CD4-positive, CD25-positive, alpha-beta regulatory T cell (primary cell): ENCODE results near the gene RNF213. TPM values are rescaled to one million over a fixed set of nuclear protein-coding genes. Genes with fewer than 3 reads are reported as not detected.

ENCODE experiments used
- ATAC-seq, 2 donors: fragments of 150-1000 bp; cut with Tn5 transposase; one replicate each; pipeline ENCODE4 v1.10.0; 2021; ENCODE audit warnings: low read depth in 2 of 2, moderate number of reproducible peaks in 2 of 2, moderate library complexity in 1 of 2
- DNase-seq, 3 donors: peaks; one replicate each; pipeline versions ENCODE4 v3.0.0 to v3.0.0-alpha.2; 2012 to 2022; ENCODE audit warnings: mixed read lengths in 1 of 3
- H3K27ac ChIP-seq: one replicate; pipeline ENCODE4 v1.7.0; 2013; ENCODE audit warnings: mild to moderate bottlenecking, low read length; ENCODE audit not compliant: insufficient read depth, poor library complexity, severe bottlenecking
- H3K27me3 ChIP-seq: one replicate; pipeline ENCODE4 v1.7.0; 2013; ENCODE audit warnings: low read length; ENCODE audit not compliant: control insufficient read depth, insufficient read depth
- H3K36me3 ChIP-seq: one replicate; pipeline ENCODE4 v1.7.0; 2013; ENCODE audit warnings: mild to moderate bottlenecking, low read length, moderate library complexity; ENCODE audit not compliant: control insufficient read depth, insufficient read depth
- H3K4me1 ChIP-seq: 2 replicates; pipeline ENCODE4 v1.7.0; 2013; ENCODE audit warnings: mild to moderate bottlenecking, low read length; ENCODE audit not compliant: insufficient read depth, control insufficient read depth, poor library complexity, severe bottlenecking
- H3K4me3 ChIP-seq: one replicate; pipeline ENCODE4 v1.7.0; 2013; ENCODE audit warnings: low read depth, mild to moderate bottlenecking, low read length, moderate library complexity
- H3K9me3 ChIP-seq, 2 experiments: 1 replicate in 1 of 2; 2 replicates in 1 of 2; pipeline ENCODE4 v1.7.0; 2013; ENCODE audit warnings: low read length in 2 of 2, mild to moderate bottlenecking in 1 of 2, moderate library complexity in 1 of 2; ENCODE audit not compliant: control insufficient read depth in 2 of 2
- H3K27ac Mint-ChIP-seq, 3 donors: one replicate each; pipeline ENCODE4 v1.8.0; 2020 to 2022; ENCODE audit warnings: mild to moderate bottlenecking in 3 of 3, mixed read lengths in 3 of 3, moderate library complexity in 2 of 3
- H3K27me3 Mint-ChIP-seq: one replicate; pipeline ENCODE4 v1.8.0; 2022; ENCODE audit warnings: mild to moderate bottlenecking, mixed read lengths
- H3K36me3 Mint-ChIP-seq: one replicate; pipeline ENCODE4 v1.8.0; 2020; ENCODE audit warnings: mixed read lengths
- H3K4me1 Mint-ChIP-seq, 4 donors: one replicate each; pipeline ENCODE4 v1.8.0; 2020 to 2022; ENCODE audit warnings: mixed read lengths in 4 of 4, mild to moderate bottlenecking in 1 of 4
- H3K4me3 Mint-ChIP-seq, 4 donors: one replicate each; pipeline ENCODE4 v1.8.0; 2020 to 2022; ENCODE audit warnings: mild to moderate bottlenecking in 4 of 4, mixed read lengths in 4 of 4, moderate library complexity in 3 of 4
- H3K9me3 Mint-ChIP-seq, 7 donors: one replicate each; pipeline ENCODE4 v1.8.0; 2020 to 2022; ENCODE audit warnings: mixed read lengths in 7 of 7, mild to moderate bottlenecking in 3 of 7, moderate library complexity in 2 of 7
- polyA plus RNA-seq, 4 donors: library from polyadenylated mRNA; unstranded; fragments of 300-500 nt; fragmentation: Illumina TruSeq; gene quantifications; one replicate each; pipeline ENCODE4 v1.2.3, GENCODE V29; 2021
- total RNA-seq: library from RNA; stranded (reverse); gene quantifications from one replicate; pipeline ENCODE4 v1.2.3, GENCODE V29; 2022

The RNF213 gene
- total and polyA plus RNA-seq, 5 donors from 2014 or later = 27.6 to 666 (median 32.4) TPM

GRCh38 chr17:80216473-80217456 is 43.9 kb upstream of the RNF213 start:
- no peaks in the 10 kb centered on the region for H3K9me3 Mint-ChIP-seq
- no peak overlapping the region for H3K27ac ChIP-seq
- H3K36me3 Mint-ChIP-seq = peaks cover 19% of the 10 kb centered on the region
- no peaks in the 10 kb centered on the region for H3K27me3 ChIP-seq
- H3K27ac Mint-ChIP-seq = peak overlapping the region in 2 of 3 donors; percentile 86 to 97
- H3K4me1 ChIP-seq = peaks cover 28% of the 10 kb centered on the region
- H3K4me3 ChIP-seq = no peak overlapping the region
- H3K36me3 ChIP-seq = peaks cover 43% of the 10 kb centered on the region
- H3K4me3 Mint-ChIP-seq = peak overlapping the region; percentile 38 to 92 (median 84)
- ATAC-seq (no peak), DNase-seq (no peak)
- peaks cover 4% of the 10 kb centered on the region for H3K27me3 Mint-ChIP-seq
- H3K4me1 Mint-ChIP-seq = peaks cover 0 to 45% (median 21%) of the 10 kb centered on the region in 4 donors
- no peaks in the 10 kb centered on the region for H3K9me3 ChIP-seq

DNA sequence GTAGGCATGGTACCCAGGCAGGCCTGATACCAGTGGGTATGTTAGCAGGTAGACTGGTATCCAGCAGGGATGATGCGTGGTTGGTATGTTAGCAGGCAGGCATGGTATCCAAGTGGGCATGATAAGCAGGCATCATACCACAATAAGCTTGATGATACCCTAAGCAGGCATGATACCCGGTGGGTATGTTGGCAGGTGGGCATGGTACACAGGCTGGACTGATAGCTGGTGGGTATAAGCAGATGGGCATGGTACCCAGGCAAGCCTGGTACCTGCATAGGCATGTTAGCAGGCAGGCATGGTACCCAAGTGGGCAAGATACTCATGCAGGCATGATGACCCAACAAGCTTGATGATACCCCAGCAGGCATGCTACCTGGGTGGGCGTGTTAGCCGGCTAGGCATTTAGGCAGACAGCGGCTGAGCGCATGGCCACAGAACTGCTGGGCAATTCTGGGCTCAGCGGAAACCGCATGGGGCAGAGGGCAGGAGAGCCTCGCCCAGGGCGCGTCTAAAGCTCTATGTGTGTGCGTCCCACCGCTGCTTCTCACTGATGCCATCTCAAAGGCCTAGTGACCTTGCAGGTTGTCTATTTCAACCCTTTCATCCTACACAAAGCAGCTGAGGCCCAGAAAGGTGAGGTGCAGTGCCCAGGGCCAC is 42.8 kb upstream of the RNF213 start:
- H3K27me3 ChIP-seq = no peaks in the 10 kb centered on the region
- Mint-ChIP-seq H3K9me3 (no peaks in the 10 kb centered on the region), H3K36me3 (peaks cover 16% of the 10 kb centered on the region), H3K4me1 (peaks cover 0 to 53% (median 25%) of the 10 kb centered on the region in 4 donors), H3K27me3 (peaks cover 4% of the 10 kb centered on the region), H3K27ac (peak overlapping the region; percentile 86 to 97 (median 86)), H3K4me3 (peak overlapping the region; percentile 63 to 98 (median 90))
- peaks cover 28% of the 10 kb centered on the region for H3K4me1 ChIP-seq
- H3K36me3 ChIP-seq = peaks cover 37% of the 10 kb centered on the region
- no peak overlapping the region for H3K27ac ChIP-seq
- H3K4me3 ChIP-seq = peak overlapping the region; percentile 79
- ATAC-seq (no peak), DNase-seq (no peak)
- no peaks in the 10 kb centered on the region for H3K9me3 ChIP-seq

DNA sequence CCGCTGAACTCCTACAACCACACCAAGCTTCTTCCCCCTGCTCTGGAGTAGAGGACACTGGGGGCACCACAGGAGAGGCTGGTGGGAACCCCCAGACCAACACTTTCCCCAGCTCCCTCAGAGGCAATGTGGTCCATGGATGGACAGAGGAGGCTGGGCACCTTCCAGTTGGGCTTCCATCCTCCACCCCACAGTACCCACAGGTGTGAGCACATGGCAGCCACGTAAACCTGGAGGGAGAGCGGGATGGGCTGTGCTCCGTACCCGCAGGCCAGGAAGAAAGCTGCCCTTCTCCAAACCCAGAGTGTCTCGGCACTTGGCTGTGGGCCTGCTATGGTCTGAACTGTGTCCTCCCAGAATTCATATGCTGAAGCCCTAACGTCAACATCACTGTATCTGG is 42.3 kb upstream of the RNF213 start:
- peaks cover 0 to 59% (median 27%) of the 10 kb centered on the region in 4 donors for H3K4me1 Mint-ChIP-seq
- H3K27ac ChIP-seq = peak overlapping the region; percentile 87

GRCh38 chr17:80219013-80219762 is 41.5 kb upstream of the RNF213 start:
- no peaks in the 10 kb centered on the region for H3K9me3 Mint-ChIP-seq
- ATAC-seq = peak; percentile 92
- H3K4me1 Mint-ChIP-seq = peaks cover 0 to 67% (median 27%) of the 10 kb centered on the region in 4 donors
- Histone ChIP-seq H3K36me3 (peaks cover 27% of the 10 kb centered on the region), H3K4me1 (peaks cover 28% of the 10 kb centered on the region), H3K27ac (peak overlapping the region; percentile 87), H3K9me3 (no peaks in the 10 kb centered on the region), H3K27me3 (no peaks in the 10 kb centered on the region), H3K4me3 (peak overlapping the region; percentile 79)
- H3K27ac Mint-ChIP-seq = peak overlapping the region; percentile 97 to 98 (median 98)
- peaks cover 4% of the 10 kb centered on the region for H3K27me3 Mint-ChIP-seq
- H3K4me3 Mint-ChIP-seq = peak overlapping the region; percentile 92 to 98 (median 96)
- peaks cover 23% of the 10 kb centered on the region for H3K36me3 Mint-ChIP-seq
- DNase-seq = peak; percentile 81 to 93 (median 92)

More for the DNA sequence above, 42.3 kb upstream of the RNF213 start:
- DNase-seq (no peak), ATAC-seq (no peak)
- peaks cover 28% of the 10 kb centered on the region for H3K4me1 ChIP-seq
- no peaks in the 10 kb centered on the region for H3K27me3 ChIP-seq
- H3K27ac Mint-ChIP-seq = peak overlapping the region; percentile 97 to 98 (median 98)
- no peaks in the 10 kb centered on the region for H3K9me3 ChIP-seq
- H3K4me3 ChIP-seq = peak overlapping the region; percentile 79
- H3K36me3 ChIP-seq = peaks cover 33% of the 10 kb centered on the region
- peaks cover 4% of the 10 kb centered on the region for H3K27me3 Mint-ChIP-seq
- peaks cover 18% of the 10 kb centered on the region for H3K36me3 Mint-ChIP-seq
- H3K9me3 Mint-ChIP-seq = no peaks in the 10 kb centered on the region
- H3K4me3 Mint-ChIP-seq = peak overlapping the region; percentile 92 to 98 (median 96)

- ATAC-seq (peak in 1 of 2 donors; percentile 13), DNase-seq (no peak)
- no peaks in the 10 kb centered on the region for H3K9me3 Mint-ChIP-seq
- peaks cover 0 to 68% (median 27%) of the 10 kb centered on the region in 4 donors for H3K4me1 Mint-ChIP-seq
- peak overlapping the region; percentile 97 to 98 (median 98) for H3K27ac Mint-ChIP-seq
- H3K4me3 ChIP-seq = peak overlapping the region; percentile 79
- H3K4me1 ChIP-seq = peaks cover 28% of the 10 kb centered on the region
- peak overlapping the region; percentile 92 to 98 (median 96) for H3K4me3 Mint-ChIP-seq
- peak overlapping the region; percentile 87 for H3K27ac ChIP-seq
- no peaks in the 10 kb centered on the region for H3K27me3 ChIP-seq
- peaks cover 23% of the 10 kb centered on the region for H3K36me3 Mint-ChIP-seq
- peaks cover 4% of the 10 kb centered on the region for H3K27me3 Mint-ChIP-seq
- peaks cover 21% of the 10 kb centered on the region for H3K36me3 ChIP-seq
- no peaks in the 10 kb centered on the region for H3K9me3 ChIP-seq
Measured at GRCh38 chr17:80219763-80220053, 40.9 kb upstream of the RNF213 start.

DNA sequence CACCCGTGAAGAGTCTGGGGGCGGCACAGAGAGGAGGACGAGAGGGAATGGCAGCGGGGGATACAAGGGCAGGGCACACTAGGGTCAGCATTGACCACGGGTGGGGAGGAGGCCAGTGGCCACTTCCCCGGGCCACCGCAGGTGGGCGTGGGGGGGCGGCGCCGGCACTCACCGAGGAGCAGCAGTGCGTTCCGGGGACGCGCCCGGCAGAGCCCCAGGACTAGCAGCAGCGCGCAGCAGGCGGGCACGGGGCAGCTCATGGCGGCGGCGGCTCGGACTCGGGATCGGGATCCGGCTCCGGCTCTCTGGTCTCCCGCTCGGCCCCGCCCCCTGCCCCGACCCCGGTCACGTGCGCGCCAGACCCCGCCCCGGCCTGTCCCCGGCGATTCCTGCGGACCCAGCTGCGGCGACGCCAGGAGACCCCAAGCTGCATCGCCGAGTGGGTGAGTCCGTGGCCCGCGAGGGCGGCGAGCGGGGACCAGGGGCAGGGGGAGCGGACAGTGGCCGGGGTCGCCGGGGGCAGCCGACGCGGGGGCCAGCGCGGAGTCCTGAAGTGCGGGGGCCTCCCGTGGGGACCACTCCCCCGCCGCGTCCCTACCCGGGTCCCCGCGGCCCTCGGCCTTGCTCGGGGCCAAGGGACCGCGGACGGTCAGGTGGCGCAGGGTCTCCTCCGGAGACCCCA is 40.5 kb upstream of the RNF213 start, which contains the start of the genes SGSH and SLC26A11:
Gene SGSH (minus strand): TSS at position 280 of the 682 bp plus-strand sequence. CDS start 20 bp downstream, at position 260.
Gene SLC26A11 (plus strand): TSS at position 374 of the 682 bp plus-strand sequence. CDS start 1,134 bp downstream, outside the sequence.
- H3K27me3 ChIP-seq = no peaks in the 10 kb centered on the region
- H3K4me3 ChIP-seq = peak within 1 kb of the TSS; percentile 79
- peaks cover 23% of the 10 kb centered on the region for H3K36me3 Mint-ChIP-seq
- peaks cover 20% of the 10 kb centered on the region for H3K36me3 ChIP-seq
- peaks cover 28% of the 10 kb centered on the region for H3K4me1 ChIP-seq
- H3K4me1 Mint-ChIP-seq = peaks cover 0 to 68% (median 27%) of the 10 kb centered on the region in 4 donors
- H3K27ac ChIP-seq = peak within 1 kb of the TSS; percentile 87
- H3K27ac Mint-ChIP-seq = peak within 1 kb of the TSS; percentile 97 to 98 (median 98)
- DNase-seq (peak; percentile 44 to 57 (median 56)), ATAC-seq (peak; percentile 17 to 26)
- H3K9me3 Mint-ChIP-seq = no peaks in the 10 kb centered on the region
- H3K27me3 Mint-ChIP-seq = peaks cover 4% of the 10 kb centered on the region
- H3K9me3 ChIP-seq = no peaks in the 10 kb centered on the region
- peak within 1 kb of the TSS; percentile 92 to 98 (median 96) for H3K4me3 Mint-ChIP-seq
